HG02759 (cell line): ENCODE results near the gene PLA2G7.
"Not testable (repeated sequence)": the region's sequence is repeated elsewhere in the genome, so short reads cannot be mapped to it uniquely, and the experiment has no call there.

Source experiments
- ATAC-seq: cut with Tn5 transposase; IDR thresholded peaks from one replicate; pipeline ENCODE4 v1.9.1; 2021; ENCODE audit warnings: mild to moderate bottlenecking, moderate library complexity; ENCODE audit not compliant: unreplicated experiment

Gene PLA2G7

DNA sequence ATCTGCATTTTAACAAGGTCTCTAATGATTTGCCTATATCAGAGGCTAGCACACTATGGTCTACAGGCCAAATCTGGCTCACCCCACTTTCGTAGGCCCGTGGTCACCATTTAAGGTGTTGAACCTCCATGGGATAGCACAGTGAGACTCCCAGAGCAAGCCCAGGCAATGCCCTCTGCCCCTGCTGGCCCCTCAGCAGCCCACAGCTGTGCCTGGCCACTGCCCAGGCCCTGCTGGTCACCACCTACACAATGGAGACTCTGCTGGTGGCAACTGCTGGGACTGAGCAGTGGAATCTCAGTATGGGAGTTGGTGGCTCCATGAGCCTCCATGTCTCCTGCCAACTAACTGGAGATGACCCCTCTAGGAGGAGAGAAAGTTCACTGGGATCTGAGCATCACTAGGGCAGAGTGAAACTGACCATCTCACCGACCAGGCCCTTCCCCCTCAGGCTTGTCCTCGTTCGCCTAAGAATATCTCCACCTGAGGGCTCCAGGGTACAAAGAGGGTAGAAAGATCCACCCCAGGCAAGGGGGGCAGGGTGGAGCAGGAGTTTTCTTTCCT lies 13.8 kb upstream of the PLA2G7 start:
- ATAC-seq, result no peak

DNA sequence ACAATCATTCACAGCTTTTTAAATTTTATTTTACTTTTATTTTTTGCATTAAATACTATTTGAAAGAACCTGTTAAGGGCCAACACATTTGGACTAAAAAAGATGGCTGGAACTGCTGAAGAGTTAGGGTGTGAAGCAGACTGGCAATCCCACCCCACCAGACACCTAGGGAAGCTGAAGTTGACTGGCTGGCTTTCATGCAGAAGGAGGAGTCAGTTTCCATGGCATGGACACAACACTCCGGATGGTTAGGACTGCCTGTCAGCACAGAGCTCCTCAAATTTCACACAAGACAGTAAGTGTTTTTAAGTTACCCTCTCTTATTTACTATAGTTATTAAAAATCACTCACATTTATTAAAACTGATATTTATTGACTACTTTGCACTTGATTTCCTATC lies 11.5 kb upstream of the PLA2G7 start, which contains the start of gene ANKRD66:
Gene ANKRD66 (plus strand): TSS at position 238 of the 400 bp plus-strand sequence. CDS start 5,016 bp downstream, outside the sequence.
- no peak for ATAC-seq

DNA sequence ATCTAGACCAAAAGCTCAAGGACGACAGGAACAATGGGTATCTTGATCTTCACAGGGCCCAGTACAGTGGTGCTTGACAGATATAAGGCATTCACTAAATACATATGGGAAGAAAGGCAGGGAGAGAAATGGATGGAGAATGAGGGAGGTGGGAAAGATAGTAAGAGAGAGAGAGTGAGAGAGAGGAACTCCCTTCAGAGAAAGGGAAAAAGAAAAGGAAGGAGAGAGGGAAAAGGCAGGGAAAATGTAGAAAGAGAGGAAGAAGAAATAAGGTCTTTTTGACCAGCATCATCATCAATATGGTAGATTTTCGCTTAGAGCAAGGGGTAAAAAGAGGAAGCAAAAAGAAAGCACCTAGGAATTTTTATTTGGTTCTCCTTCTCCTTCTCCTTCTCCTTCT lies 10.8 kb upstream of the PLA2G7 start:
- no peak for ATAC-seq

DNA sequence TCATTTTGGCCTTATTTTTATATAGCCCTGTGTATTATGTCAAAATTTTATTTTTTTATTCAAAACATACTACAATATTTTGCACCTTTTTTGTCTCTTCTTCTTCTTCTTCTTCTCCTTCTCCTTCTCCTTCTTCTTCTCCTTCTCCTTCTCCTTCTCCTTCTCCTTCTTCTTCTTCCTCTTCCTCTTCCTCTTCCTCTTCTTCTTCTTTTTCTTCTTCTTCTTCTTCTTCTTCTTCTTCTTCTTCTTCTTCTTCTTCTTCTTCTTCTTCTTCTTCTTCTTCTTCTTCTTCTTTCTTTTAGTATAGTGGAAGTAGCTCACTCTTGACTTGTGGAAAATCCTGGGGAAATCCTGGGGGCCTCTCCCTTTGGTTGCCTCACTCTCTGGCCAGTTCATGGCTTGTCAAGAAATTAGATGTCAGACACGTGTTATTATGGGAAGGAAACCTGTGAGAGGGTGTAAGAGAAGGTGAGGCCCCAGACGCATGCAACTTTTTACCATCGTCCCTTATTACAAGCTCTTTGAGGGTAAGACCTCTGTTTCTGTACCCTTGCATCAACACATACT lies 9.1 kb upstream of the PLA2G7 start:
- not testable (repeated sequence) for ATAC-seq

DNA sequence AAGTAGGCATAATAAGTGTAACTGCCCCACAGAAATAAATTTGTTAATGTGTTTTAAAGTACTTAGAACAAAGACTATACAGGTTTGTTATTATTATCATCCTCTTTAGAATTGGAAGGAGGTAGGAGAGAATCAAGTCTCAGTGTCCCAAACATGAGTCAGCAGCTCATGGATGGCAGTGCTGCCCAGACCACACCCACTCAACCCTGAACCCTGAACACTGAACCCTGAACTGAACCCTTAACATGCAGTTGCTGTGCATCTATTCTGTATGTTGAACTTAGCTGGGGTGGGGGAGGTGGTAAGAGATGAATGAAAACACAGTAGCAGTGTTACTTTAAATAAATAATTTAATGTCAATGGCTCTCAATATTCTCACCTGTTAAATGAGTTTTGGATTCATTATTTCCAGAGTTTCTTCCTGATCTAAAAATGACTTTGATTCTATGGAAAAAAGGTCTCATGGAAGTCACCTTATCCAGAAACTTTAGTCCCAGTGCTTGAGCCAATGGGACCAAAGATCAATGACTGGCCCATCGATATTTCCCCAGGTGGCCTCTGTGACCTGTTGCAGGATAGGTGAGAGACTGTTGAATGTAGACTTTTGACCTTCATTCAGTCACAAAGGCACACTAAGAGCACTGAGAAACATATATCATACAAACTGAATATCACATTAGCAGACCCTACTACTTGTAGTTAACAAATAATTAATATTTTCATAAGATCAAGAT lies 8.4 kb upstream of the PLA2G7 start:
- no peak for ATAC-seq

DNA sequence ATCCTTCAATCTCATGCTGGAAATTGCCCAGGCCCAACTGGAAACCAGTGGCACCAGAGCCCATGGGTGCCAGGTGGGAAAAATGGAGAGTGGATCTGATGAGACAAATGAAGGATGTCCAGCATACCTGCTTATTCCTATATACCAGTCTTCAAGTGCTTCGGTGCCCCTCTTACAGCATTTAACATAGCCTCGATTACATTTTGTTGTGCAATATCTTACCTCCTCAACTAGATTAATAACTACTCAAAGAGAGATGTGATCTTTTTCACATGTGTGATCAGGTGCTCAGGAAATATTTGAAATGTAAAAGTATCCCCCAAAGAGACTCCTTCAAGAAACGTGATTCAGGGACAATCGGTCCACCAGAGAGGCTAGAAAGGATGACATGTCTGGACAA lies 6.7 kb upstream of the PLA2G7 start:
- ATAC-seq, result no peak

DNA sequence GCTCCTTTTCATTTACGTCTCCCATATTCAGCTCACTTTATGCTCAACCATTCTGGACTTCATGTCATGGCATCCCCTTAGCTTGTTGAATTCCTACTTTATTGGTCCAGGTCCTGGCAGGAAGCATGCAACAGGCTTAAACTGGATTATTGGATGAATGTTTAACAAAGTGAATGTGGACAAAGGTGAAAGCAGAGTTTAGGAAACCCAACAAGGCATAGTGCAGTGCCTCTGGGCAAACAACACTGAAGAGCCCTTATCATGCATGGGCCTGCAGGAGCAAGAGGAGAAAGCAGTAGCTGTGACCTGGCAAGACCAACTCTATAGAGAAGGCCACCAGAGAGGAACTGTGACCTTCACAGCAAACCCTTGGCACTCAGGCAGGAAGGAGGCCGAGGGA lies 6.3 kb upstream of the PLA2G7 start:
- no peak for ATAC-seq

DNA sequence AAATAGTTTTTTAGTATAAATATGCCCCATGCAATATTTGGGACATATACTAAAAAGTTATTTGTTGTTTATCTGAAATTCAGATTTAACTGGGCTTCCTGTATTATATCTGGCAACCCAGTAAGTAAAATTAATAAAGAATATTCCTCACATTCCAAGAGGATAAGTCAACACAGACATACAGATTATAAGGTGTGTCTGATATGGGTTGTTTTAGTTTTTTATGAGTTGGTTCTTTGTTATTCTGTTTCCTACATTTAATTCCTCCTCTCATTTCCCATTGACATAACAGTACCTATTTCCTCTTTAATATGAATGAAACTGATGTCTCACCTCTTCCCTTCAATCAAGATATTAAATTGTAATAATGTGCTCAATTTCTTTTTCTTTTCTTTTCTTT lies 1.7 kb upstream of the PLA2G7 start:
- no peak for ATAC-seq

DNA sequence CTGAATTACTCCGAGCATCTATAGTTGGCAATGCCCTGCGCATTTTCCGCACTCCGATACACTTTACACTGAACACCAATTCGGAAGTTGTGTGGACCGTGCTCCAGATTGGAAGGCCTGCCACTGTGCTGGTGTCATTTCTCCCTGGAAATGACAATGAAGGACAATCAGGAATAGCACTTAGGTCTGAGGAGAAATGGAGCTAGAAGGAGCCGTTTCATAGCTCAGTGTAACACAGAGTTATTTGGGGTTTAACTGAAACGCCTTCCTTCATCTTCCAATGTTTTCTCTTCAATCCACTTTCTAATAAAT lies 501 bp upstream of the PLA2G7 start:
- no peak for ATAC-seq

DNA sequence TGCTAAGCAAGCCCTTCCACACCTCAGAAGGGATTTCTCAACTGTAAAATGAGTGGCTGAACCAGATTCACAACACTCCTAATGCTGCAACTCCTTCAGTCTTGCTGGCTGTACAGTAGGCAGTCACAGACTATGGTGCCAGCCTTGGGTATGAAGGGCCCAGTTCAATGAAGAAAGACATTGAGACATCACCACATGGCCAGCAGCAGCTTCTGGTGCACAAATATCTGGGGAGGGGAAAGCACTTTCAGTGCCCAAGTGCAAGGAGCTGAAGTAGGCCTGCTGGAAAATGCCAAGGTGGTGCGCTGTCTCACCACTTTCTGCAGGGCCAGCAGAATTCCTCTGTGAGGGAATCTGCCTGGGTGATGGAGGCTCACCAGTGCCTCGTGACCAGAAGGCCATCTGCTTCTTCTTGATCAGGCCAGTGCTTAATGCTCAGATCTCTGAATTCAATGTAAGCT lies 1.8 kb downstream of the PLA2G7 start:
- ATAC-seq, result no peak

DNA sequence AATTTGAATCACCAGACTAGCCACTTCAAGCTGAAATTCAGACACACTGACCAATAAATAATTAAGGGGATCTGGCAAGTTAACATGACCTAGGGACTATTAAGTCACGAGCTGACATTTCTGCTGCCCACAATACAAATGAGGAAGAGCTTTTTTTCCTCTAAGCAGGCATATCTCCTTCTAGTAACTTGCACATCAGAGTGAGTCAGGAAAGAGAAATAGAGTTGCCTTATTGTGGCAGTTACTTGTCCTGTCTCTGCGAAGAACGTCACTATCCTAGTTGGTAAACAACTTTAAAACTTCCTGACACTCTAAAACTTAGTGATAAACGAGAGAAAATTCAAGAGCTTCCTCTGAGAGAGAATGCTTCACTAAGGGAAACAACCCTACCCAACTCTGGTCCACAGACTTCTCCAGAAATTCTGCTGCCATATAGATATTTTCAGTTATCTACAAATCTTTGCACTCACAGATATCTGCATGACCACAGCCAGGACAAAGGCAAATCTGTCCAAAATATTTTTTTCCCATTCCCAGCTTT lies 4.2 kb downstream of the PLA2G7 start:
- ATAC-seq, result no peak

DNA sequence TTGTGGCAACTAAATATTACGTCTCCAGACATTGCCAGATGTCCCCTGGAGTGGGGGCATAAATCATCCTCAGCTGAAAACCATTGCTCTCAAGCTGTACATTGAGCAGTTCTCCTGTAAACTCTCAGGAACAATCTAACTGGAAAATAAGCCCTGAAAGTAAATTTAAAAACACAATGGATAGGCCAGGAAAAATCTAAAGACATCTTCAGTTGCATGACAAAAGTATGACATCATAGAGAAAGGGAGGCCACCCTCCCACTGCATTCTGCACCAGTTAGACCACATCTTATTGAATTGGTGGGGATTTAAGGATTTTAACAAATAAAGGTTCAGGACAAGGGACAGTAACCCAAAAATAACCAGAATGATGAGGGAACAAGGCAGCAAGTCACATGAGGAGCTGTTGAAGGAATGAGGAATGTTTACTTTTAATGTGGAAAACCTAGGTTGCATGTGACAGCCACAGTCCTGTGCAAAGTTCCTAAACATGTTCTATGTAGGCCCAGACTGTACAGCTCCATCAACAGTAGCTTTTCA lies 5.3 kb downstream of the PLA2G7 start:
- no peak for ATAC-seq

DNA sequence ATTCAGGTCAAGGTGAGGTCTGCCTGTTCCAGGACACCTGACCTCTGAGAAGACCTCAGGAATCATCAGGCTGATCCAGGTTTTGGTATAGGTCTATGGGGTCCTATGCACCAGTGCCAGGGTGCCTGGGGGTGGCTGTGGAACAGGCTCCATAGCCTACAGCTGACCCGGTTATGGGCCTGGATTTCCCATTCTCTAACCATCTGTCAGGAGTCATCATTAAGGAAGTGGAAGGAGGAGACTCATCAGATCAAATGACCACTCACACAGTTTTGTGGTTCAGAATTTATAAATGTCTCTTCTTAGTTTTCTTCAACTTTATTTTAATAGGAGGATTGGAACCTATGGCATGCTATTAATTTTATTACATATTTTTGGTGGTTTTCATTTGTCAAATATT lies 14.8 kb downstream of the PLA2G7 start:
- ATAC-seq, result no peak

DNA sequence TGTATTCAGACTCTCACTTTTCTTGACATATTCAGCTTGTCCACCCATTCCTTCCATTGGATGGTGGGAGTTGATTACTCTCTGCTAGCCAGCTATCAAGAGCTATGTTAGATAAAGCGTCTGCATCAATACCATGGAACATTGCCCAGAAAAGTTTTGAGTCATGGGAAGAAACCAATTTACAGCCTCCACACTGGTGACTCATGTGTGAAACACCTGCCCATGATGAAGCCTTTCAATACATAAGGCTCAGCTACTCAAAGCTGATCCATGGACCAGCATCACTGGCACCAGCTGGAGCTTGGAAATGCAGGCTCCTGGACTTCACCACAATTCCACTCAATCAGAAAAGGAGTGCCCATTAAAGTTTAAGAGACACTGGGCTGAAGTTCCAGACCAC lies 16.1 kb downstream of the PLA2G7 start:
- ATAC-seq, result no peak

DNA sequence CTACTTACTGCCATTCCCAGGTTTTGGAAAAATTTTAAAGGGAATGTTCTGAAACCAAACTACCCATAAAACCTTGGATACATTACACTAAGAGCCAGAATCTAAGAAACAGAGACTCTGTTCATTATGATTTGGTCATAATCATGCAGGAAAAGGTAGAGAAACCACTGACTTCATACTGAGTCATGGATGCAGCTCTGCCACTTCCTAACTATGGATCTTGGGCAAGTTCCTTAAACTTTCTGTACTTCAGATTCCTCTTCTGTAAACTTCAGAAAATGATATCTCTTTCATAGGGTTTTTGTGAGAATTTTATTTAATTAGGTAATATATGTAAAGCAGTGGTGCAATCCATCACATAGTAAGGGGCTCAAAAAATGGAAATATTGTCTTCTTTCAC lies 20.0 kb downstream of the PLA2G7 start:
- ATAC-seq, result no peak

DNA sequence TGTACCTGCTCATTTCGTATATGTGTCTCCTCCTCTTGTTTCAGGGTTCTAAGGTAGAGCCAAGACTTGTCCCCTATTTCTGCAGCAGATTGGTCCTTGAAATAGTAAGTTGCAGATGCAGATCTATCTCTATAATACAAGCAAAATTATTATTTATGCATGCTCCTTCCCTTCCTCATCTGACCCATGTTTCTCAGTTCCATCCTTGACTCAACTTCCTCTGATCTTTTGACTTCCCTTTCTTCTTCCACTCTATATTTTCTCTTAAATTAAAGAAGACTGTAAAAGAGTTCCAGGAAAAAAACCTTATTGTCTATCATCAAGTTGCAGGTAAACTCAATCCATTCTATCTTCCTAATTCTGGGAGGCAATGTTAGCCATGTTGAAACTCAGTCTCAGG lies 23.7 kb downstream of the PLA2G7 start:
- ATAC-seq, result no peak

DNA sequence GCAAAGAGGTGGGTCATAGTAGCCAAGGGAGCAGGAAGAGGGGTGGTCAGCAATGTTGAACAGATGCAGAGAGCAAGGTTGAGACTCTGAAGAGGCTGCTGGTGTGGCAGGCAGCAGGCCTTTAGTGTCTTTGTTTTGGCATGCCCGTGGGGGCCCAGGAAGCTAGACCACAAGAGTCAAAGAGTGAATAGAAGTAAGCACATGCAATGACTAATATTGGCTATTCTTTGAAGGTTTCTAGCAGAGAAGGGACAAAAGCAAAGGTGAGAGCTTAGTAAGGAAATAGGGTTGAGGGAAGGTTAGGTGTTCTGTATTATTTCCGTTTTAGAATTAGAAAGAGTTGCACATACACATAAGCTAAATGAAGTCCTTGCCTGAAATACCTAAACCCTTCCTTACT lies 28.7 kb downstream of the PLA2G7 start:
- ATAC-seq, result no peak

DNA sequence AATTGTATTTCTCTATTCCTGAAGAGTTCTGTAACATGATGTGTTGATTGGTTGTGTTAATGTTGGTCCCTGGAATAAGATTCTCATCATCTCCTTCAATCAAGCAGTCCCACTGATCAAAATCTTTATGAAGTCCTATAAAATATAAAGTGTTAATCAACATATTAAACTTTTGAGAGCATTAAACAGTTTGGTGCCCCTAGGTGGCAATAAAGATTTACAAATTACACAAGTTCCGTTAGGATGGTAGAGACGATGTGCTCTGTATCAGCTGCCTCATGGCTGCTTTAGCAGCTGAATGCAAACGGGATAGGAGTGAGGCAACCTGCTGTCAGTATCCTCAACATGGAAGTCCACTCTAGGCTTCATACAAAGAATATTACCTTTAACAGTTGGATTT lies 30.6 kb downstream of the PLA2G7 start:
- no peak for ATAC-seq

DNA sequence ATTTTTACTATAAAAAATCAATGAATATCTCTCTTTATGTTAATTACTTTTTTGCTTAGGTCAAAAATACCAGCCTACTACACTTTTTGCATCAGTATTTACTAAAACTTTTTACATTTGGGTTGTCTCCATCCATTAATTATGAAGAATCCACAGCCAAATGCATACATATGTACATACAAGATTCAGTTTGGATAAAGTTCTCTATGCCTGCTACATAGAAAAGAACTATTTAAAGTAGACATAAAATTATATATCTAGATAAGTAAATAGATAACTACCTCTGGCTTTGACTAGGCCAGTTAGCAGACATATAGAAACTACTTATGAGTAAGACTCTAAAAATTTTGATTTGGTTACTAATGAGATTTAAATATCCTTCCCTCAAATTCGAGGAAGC lies 35.2 kb downstream of the PLA2G7 start:
- ATAC-seq, result no peak

DNA sequence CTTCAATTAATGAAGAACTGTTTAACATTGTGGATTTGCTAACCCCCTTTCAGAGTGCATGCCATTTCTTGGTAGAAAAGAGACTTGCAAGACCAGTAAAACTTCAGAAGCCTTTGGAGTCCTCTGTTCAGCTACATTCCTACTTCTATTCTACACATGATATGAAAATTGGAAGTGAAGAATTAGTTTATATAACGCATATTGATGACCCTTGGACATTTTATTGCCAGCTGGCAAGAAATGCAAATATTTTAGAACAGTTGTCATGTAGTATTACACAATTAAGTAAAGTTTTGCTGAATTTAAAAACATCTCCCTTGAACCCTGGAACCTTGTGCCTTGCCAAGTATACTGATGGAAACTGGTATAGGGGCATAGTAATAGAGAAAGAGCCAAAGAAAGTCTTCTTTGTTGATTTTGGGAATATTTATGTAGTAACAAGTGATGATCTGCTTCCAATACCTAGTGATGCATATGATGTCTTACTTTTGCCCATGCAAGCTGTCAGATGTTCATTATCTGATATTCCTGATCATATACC lies 44.2 kb downstream of the PLA2G7 start:
- no peak for ATAC-seq

DNA sequence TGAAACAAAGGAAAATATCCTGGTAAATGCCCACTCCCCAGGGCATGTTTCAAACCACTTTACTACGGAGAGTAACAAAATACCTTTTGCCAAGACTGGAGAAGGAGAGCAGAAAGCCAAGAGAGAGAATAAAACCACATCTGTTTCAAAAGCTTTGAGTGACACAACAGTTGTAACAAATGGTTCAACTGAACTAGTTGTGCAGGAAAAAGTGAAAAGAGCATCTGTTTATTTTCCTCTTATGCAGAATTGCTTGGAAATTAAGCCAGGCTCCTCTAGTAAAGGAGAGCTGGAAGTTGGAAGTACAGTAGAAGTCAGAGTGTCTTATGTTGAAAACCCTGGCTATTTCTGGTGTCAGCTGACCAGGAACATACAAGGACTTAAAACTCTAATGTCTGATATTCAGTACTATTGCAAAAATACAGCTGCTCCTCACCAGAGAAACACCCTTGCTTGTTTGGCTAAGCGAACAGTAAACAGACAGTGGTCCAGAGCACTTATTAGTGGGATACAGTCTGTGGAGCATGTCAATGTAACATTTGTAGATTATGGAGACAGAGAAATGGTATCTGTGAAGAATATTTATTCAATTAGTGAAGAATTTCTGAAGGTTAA lies 44.9 kb downstream of the PLA2G7 start:
- no peak for ATAC-seq
